Stimulated activated CD8-positive, alpha-beta memory T cell treated with anti-CD3 and anti-CD28 coated beads, Interleukin-4, amount 100 ng/mL, for 1 hour (primary cell): ENCODE results near the gene METAP2.

Experiments
- DNase-seq, 2 donors: peaks; one replicate each; pipeline ENCODE4 v3.0.0-alpha.2; 2020; ENCODE audit warnings: low read depth in 2 of 2, low spot score in 1 of 2

Gene METAP2

DNA sequence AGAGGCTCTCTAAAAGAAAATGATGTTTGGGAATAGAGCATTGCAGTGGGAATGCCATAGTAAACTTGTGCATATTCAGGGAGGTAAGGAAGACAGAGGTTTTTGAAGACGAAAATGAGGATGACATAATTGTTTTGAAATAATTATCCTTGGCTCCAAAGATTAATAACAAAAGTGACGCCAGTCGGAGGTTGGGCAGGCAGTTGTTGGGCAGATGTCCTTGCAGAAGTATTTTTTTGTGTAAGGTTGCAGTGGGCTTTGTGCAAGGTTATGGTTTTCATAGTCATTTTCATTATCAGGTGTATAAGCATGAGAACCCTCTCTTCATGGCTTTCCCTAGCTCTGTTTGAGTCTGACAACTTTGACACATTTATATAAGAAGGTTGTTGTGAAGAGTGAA lies 35.3 kb downstream of the METAP2 start:
- no peak for DNase-seq

DNA sequence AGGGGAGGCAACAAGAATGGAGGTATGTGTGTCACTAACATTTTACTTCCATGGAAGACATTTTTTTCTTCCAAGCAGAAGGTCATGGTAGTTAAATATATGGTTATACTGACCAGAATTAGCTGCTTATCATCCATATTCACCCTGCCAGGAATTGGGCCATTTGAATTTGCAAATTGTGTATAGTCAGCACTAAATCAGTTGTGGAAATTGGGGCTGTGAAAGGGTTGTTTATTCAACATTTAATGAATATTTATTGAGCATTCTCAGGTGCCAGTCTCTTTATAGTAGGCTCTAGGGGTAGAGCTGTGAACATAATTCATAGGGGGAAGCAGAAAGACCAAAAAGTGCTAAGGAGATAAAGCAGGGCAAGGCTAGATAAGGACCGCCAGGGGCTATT lies 38.0 kb downstream of the METAP2 start:
- DNase-seq, result no peak

DNA sequence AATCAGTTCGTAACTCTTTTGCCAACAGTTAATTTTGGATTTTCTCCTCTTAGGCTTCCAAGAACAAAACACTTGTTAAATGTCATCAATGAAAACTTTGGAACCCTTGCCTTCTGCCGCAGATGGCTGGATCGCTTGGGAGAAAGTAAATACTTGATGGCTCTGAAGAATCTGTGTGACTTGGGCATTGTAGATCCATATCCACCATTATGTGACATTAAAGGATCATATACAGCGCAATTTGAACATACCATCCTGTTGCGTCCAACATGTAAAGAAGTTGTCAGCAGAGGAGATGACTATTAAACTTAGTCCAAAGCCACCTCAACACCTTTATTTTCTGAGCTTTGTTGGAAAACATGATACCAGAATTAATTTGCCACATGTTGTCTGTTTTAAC lies 39.6 kb downstream of the METAP2 start:
- no peak for DNase-seq

DNA sequence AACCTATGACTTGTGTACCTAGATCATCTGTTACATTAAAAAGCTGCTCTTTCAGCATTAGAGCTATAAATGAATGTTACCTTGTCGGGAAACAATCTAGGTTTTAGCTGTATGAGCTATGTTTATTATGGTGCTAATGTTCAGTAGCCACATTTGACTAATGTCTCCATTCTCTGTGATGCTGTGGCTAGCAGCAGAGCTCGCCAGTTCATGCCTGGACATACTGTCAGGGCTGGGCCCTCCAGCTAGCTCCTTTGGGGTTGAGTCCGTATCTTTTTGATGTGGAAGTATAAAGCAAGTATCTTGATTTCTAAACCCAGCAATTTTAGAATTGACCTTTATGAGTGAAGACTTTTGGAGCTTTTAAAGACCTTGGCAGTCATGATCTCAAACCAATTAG lies 41.2 kb downstream of the METAP2 start:
- no peak for DNase-seq

DNA sequence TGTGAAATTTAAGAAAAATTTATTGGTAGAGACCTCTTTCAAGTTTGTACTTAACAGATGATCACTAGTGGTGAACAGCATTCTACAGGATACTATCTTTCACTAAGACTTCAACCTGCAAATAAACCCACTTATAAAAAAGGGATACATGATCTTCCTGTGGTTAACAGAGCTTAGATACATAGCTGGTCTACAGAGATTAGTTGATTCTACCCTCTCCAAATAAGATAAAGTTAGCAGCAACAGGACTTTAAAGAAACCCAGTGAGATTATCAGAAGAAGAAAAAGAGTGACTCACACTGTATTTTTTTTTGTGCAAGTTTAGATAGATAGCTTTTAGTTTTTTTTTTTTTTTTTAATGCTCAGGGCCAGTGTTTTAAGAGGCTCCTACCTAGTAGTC lies 42.8 kb downstream of the METAP2 start:
- DNase-seq, result no peak

DNA sequence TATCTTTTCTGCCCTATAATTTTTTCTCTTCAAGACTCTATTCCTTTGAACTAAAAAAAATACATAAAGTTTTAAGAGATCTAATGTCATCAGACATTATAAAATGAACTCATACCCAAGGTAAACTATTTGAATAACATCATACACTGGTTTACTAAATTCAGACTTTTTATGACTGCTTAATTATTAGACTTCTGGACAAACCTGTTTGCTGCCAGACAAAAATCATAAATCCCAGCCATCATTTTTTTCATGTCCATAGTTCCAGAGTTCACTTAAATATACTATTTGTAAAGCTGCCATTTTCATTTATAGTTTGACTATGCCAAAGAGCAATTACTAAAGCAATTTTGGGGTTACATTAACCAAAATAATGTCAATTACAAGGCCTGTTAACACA lies 43.3 kb downstream of the METAP2 start:
- no peak for DNase-seq

DNA sequence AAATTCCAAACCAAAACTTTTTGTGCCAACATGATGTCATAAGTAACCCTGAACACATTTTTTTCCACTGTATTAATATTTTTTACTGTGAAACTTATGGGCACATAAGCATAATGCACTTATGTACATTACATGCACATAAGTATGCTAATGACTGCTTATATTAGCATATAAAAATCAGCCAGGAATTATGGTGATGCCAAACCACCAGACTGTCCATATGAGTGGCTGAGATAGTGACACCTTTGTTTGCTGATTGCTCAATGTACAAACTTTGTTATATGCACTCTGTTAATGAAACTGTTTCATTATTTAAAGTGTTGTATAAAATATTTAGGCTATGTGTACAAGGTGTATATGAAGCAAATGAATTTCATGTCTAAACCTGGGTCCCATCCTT lies 45.0 kb downstream of the METAP2 start:
- DNase-seq, result no peak

DNA sequence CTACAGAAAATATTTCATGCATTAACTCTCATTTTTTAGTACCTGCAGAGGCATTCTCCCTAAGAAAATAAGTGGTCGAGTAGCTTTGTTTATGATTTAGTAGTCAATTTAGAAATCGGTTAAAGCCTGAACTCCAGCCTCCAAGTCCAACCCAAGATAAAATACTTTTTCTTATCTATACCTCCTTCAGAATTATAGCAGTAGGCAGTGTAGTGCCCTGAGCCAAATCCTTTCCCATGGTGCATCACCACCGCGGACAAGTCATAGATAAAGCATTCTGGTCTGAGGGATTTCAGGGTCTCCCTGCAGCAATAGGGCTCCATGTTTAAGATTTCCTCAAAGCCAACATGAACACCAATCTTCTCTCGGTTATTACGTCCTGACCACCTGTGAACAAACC lies 46.9 kb downstream of the METAP2 start:
- no peak for DNase-seq

DNA sequence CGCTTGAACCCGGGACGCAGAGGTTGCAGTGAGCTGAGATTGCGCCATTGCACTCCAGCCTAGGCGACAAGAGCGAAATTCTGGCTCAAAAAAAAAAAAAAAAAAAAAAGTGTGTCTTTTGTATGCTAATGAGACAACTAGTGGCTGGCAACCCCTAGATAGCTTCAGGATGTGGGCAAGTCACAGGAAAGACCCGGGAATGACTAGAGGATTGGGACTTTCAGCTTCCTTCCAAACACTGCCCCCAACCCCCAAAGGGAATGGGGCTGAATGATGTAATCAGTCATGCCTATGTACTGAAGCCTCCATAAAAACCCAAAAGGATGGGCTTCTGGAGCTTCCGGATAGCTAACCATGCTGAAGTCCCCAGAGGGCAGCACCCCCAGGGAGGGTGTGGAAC lies 48.7 kb downstream of the METAP2 start:
- DNase-seq, result no peak

DNA sequence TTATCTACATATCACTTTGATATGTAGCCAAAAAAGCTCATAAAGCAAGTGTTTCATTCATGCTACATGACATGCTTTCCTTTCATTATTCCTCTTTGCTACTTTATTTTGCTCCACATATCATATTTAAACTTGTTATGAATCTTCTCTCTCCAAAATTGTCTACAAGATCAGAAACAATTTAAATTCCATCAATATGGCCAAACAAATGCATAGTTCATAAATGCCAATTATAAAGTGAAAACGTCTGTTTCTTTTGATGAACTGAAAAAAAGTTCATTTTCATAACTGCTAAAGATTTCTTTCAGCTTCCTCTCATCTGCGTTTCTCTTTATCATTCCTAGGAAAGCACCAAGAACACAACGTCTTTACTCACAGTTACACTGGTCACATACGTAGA lies 54.5 kb downstream of the METAP2 start:
- DNase-seq, result no peak

DNA sequence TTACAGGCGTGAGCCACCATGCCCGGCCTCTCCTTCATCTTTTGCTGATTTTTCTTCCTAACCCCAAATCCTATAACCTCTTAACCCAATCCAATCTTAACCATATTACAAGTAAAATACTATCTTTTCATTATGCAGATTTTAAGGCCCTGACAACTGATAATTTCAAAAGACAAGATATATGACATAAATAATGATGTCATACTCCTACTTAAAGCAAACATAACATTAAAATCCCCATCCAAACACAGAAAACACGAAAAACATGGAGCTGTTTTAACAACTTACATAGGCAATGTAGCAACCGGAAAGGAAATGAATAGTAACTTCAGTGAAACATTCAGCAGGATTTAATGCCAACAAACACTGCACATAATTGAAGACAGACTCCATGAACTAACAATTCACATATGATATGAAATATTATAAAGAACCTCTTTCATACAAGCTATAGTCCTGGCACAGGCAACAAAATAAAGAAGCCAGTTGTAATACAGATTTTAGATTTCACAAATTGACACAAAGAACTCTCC lies 55.8 kb downstream of the METAP2 start:
- DNase-seq, result no peak

DNA sequence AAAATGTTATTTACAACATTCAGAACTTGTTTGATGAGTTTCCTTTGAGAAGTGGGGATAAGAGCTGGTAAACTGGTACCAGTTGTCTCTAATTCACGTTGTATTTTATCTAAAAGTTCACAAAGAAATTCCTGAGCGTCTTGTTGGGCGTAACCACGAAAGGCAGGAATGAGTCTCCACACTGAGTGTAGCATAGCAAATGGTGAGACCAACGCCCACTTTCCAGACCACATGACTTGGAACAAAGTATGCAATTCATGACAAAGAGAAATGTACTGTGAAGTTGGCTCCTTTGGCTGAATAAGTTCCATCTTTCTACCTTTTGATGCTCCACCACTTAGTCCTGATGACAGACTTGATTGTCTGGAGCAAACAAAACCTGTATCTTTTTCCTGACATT lies 58.9 kb downstream of the METAP2 start:
- no peak for DNase-seq

DNA sequence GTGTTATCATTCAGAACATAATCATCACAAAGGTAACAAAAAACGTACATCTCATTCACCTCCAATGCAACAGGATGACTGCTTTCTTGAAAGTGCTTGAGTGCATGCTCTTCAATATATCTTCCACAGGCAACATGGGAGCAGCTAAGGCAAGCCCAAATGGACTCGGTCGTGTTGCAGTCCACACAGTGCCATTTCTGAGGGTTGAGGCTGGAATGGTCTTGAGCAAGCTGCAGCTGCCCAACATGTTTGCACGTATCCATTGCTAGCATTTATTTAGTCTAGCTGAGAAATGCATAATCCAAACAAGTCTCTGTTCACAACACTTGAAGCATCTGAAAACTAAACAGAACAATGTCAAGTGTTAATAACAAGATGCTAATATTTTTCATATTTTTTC lies 60.0 kb downstream of the METAP2 start:
- DNase-seq, result no peak

DNA sequence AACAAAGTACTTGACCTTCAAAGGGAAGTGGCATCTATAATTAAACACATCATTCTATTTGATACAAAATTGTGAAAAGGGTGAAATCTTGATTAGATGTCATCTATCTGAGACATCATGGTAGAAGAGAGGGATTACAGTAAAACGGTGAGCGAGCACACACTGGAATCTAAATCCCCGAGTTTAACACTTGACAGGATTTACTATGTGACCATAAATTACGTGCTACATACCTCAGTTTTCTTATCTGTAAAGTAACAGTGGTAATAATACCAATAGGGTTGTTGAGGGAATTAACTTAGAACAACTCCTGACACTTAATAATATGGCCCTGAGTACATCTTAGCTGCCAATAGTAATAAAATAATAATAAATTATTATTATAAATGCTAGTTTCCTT lies 64.1 kb downstream of the METAP2 start:
- no peak for DNase-seq

DNA sequence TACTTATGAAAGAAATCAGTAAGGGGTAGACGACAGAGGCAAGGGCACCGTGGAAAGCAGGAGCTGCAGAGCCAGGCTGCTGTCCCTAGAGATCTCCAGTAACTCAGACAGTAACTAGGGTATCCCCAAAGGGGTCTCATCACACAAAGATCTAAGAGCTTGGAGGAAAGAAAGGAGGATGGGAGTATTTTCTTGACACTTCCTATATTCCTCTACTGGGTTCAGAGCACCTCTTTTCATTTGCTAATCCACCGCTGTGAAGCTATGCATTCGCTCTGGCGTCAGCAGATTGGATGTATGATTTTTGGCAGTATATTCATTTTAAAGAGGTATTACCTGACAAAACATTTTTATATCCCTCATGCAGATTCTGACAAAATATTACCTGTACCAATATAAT lies 64.7 kb downstream of the METAP2 start:
- no peak for DNase-seq

DNA sequence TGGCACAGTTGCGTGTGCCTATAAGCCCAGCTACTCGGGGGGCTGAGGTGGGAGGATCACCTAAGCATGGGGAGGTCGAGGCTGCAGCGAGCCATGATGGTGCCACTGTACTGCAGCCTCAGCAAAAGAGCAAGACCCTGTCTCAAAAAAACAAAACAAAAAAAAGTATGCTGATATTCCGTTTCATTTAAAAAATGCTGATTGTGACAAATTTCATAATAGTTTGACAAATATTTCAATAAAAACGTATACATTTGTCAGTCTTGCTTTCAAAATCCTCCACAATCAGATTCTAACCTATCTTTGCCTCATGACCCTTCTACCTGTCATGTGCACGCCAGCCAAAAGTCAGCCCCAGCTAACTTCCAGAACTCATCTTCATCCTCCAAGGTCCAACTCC lies 67.5 kb downstream of the METAP2 start:
- DNase-seq, result no peak

DNA sequence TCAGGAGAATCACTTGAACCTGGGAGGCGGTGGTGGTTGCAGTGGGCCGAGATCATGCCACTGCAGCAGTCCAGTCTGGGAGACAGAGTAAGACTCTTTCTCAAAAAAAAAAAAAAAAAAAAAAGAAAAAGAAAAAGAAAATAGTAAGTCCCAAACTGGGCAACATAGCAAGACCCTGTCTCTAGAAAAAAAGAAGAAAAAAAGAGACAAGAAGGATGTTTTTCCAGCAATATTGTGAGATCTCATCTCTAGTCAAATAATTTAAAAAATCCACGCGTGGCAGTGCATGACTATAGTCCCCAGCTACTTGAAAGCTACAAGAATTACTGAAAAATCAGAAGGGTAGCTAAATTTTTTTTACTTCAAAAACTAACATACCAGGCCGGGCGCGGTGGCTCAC lies 69.4 kb downstream of the METAP2 start:
- no peak for DNase-seq

DNA sequence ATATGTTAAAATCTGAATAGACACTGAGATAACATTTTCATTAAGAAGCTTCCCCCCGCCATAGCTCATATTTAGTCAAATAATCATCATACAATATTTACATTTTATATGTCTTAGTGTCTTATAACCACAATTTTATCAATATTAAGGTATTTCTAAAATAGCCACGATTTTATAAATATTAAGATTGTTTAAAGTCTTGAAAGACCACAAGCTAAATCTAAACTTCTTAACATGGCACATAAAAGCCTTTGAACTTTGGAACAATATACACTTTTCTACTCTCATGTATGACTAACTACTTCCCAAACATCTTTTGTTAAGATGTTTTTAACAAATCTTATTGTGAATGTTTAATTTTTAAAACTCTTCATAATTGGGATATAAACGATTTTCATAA lies 70.8 kb downstream of the METAP2 start:
- DNase-seq, result no peak

DNA sequence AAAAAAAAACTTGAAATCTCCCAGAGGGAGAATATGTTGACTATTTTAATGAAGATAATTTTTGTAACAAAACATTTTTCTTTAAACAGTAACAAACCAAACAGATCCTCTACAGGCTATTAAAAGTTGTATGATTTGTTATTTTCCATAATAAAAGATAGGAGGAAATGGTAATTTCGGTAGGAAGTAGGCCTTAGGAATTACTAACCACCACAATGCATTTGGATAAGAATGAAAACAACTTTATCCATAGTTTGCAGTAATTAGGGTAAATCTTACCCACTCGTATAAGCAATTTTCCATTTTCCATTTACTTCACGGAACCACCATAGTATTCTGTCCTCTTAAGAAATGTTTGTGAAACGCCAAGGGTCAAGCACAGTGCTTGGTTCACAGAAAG lies 71.4 kb downstream of the METAP2 start:
- DNase-seq, result no peak

DNA sequence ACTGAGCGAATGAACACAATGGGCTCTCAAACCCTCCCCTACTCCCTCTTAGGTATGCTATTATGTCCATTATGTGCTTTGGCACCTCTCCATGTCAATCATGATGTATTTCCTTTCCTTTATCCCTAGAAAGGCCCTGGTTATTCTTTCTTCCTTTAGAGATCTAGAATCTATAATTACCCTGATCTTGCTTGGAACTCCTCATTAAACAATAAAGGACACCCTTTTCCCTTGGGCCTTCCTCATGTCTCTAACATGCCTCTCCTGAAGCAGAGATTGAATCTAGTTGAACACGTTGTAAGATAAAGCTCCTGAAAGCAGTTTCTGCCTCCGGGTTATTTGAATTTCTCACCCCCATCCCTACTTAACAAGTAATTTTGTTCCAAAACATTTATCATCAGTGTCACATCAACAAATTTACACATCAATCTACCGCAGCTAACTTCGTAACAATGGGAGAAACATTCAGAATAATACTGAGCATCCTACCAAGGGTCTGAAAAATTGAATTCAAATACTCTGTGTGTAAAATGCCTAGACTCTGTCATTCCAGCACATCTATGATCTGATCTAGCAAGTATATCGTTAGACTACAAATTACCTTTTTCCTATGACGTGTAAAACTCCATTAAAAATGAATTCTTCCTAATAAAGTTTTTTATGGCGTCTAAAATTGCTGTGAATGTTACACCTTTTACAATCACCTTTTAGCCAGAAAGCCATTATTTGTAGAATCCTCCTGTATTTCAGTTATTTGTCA lies 72.0 kb downstream of the METAP2 start:
- DNase-seq, result no peak

DNA sequence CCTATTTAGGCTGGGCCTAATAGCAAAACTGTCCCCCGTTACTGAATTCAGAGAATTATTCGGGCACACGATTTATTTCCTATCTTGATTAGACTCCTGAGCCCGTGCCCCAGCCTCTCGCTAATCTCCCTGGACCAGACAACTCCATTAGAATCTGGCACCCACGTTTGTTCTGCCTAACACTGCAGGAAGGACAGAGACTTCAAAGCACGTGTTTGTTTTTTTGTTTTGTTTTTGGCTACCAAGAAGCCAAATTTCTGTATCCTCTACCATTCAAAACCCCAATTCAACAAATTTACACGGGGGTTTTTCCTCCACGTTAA lies 72.5 kb downstream of the METAP2 start:
- DNase-seq, result no peak

DNA sequence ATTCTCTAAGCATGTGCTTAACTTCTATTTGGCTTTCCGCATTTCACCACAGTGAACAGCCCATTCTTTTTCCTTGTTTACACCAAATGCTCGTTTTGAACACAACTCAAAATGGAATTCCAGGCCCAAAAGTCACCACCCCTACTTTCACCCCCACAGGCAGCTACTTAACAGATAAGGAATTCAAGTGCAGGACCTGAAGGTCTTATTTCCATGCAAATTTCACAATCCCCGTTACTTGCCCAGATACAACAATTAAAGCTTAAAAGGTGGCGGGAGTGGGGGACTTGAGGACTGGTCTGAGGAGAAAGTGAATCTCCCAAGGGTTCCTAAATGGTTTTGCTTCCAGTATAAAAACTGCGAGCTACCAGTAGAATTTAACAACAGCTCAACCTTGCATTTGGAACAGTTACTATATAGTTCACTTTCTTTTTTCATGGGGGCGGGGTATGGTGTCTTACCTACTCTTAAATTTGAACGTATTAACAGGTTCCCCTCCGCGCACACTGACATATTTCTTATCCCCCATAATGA lies 73.6 kb downstream of the METAP2 start:
- no peak for DNase-seq

DNA sequence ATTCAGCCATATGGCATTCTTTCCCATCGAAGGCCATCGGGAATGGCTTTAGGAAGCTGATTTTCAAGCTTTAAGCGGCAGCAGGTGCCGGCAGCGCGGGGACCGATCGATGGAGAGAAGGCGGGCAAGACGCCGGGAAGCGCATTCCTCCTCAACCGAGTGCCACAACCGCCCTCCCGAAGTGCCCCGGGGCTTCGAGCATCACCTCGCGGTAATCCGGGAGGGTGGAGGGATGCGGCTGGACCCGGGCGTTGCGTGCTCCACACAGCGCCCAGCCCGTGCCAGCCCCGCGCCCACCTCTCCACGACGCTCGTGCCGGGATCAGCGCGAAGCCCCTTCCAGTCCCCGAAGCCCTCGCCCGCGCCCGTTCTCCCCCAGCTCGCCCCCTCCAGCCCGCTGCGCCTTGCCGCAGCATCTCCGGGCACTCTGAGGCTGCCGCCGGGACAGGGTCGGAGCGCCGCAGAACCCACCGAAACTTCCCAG lies 74.1 kb downstream of the METAP2 start:
- DNase-seq, result no peak
